Erythroblast (primary cell): ENCODE results near the gene UNC5A.

Experiments
- GATA1 ChIP-seq: IDR thresholded peaks from 2 replicates; pipeline ENCODE4 v1.6.1; 2011; ENCODE audit warnings: low read depth, mild to moderate bottlenecking, control low read depth, low read length, moderate library complexity
- POLR2A ChIP-seq: IDR thresholded peaks from 2 replicates; pipeline ENCODE4 v1.6.1; 2011; ENCODE audit warnings: mild to moderate bottlenecking, low read length

GRCh38 chr5:176816043-176816745, 5.8 kb downstream of the UNC5A start:
- TF ChIP-seq POLR2A (no peak), GATA1 (no peak)
